Stimulated activated effector memory CD8-positive, alpha-beta T cell treated with anti-CD3 and anti-CD28 coated beads, Interleukin-12 subunit alpha, Interleukin-12 subunit beta, amount 100 ng/mL, for 72 hours (primary cell): Measurements from ENCODE around the gene CAMK2B.

ENCODE experiments used
- ATAC-seq: fragments of 150-1000 bp; cut with Tn5 transposase; 2 replicates; pipeline ENCODE4 v1.10.0; 2021
- DNase-seq, 2 donors: peaks; one replicate each; pipeline ENCODE4 v3.0.0; 2021 to 2022; ENCODE audit warnings: low spot score in 2 of 2
- H3K27ac Mint-ChIP-seq: one replicate; pipeline ENCODE4 v1.8.0; 2022; ENCODE audit warnings: mild to moderate bottlenecking, mixed read lengths
- H3K36me3 Mint-ChIP-seq: one replicate; pipeline ENCODE4 v1.8.0; 2022; ENCODE audit warnings: mild to moderate bottlenecking, mixed read lengths
- H3K4me1 Mint-ChIP-seq: one replicate; pipeline ENCODE4 v1.8.0; 2022; ENCODE audit warnings: mixed read lengths
- H3K4me3 Mint-ChIP-seq: one replicate; pipeline ENCODE4 v1.8.0; 2022; ENCODE audit warnings: mild to moderate bottlenecking, mixed read lengths
- H3K9me3 Mint-ChIP-seq: one replicate; pipeline ENCODE4 v1.8.0; 2022; ENCODE audit warnings: mixed read lengths

CAMK2B gene

DNA sequence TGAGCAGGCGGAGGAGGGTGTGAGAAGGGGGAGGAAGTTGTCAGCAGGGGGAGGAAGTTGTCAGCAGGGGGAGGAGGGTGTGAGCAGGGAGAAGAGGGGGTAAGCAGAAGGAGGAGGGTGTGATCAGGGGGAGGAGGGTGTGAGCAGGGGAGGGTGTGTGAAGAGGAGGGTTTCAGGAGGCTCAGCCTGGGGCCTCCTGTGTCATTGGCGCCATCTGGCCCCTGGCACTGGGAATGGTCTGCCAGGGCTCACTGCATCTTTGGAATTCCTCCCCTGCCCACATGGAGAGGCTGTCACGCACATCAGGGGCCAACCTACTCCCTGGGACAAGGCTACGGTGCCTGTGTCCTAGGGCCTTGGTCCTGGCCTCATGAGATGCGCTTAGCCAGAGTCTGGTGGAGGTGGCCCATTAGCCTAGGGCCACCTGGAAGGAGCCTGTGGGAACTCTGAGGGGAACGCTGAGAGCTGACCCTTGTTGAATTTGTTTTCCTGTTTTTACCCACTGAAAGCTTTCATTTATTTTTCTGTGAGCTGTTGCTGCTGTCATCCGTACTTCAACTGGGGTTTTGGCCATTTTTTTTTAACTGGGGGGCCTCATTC lies 18.0 kb downstream of the CAMK2B start:
- DNase-seq (peak in 1 of 2 donors; percentile 48), ATAC-seq (peak; percentile 42)
- Mint-ChIP-seq H3K4me1 (peaks cover 14% of the 10 kb centered on the region), H3K9me3 (no peaks in the 10 kb centered on the region), H3K36me3 (no peaks in the 10 kb centered on the region), H3K4me3 (no peak overlapping the region), H3K27ac (peak overlapping the region; percentile 82)

DNA sequence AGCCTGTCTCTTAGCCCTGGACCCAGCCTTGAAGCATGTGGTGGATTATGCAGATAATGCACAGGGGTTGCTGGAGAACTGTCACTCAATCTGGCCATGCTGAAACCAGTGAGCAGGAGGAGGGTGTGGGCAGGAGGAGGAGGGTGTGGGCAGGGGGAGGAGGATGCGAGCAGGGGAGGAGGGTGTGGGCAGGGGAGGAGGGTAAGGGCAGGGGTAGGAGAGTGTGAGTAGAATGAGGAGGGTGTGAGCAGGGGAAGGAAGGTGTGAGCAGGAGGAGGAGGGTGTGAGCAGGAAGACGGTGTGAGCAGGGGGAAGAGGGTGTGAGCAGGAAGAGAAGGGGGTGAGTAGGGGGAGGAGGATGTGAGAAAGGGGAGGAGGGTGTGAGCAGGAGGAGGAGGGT lies 18.8 kb downstream of the CAMK2B start:
- H3K27ac Mint-ChIP-seq, result peak overlapping the region; percentile 82
- no peak for ATAC-seq
- no peaks in the 10 kb centered on the region for H3K36me3 Mint-ChIP-seq
- DNase-seq, result peak in 1 of 2 donors; percentile 29
- no peaks in the 10 kb centered on the region for H3K9me3 Mint-ChIP-seq
- peaks cover 14% of the 10 kb centered on the region for H3K4me1 Mint-ChIP-seq
- H3K4me3 Mint-ChIP-seq, result no peak overlapping the region

DNA sequence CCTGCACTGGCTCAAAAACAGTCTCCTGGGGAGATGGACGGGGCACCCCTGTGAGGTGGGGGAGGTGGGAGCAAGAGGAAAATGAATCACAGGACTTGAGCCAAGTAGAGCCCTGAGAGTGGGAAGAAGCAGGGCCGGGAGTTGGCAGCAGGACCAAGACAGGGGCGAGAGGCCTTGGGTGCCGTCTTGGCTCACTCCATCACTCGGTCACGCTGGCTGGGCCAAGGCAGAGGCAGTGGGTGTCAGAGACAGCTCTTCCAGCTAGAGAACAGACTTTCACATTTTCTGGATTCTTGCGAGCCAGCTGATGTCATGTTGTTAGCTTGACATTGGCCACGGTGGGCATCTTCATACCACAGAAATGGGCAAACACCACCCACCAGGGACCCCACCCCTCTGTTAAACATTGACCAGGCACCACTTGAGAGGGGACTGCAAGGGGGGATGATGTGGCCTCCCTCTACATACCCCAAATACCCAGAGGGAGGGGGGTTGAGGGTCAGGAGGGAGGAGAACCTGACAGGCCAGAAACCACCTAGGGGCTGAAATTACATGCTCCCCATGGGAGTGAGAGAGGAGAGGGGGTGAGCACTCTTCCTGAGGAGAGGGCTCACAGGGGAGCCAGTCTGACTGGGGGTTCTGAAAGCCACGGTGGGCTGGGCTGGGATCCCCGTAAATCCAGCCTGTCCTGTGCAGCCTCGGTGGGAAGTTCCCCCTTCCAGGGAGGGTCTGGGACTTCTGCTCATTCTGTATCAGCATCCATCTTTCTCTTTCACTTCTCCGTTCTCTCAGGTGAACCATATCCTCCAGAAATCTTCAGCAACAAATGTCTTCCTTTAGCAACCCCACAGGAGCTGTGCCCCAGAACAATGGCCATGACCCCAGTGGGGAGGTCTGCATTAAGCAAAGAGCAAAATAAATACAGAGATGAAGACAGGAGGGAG lies 19.6 kb downstream of the CAMK2B start:
- Mint-ChIP-seq H3K4me3 (no peak overlapping the region), H3K9me3 (no peaks in the 10 kb centered on the region), H3K27ac (peak overlapping the region; percentile 82), H3K4me1 (peaks cover 14% of the 10 kb centered on the region), H3K36me3 (no peaks in the 10 kb centered on the region)
- ATAC-seq (no peak), DNase-seq (peak in 1 of 2 donors; percentile 1)

DNA sequence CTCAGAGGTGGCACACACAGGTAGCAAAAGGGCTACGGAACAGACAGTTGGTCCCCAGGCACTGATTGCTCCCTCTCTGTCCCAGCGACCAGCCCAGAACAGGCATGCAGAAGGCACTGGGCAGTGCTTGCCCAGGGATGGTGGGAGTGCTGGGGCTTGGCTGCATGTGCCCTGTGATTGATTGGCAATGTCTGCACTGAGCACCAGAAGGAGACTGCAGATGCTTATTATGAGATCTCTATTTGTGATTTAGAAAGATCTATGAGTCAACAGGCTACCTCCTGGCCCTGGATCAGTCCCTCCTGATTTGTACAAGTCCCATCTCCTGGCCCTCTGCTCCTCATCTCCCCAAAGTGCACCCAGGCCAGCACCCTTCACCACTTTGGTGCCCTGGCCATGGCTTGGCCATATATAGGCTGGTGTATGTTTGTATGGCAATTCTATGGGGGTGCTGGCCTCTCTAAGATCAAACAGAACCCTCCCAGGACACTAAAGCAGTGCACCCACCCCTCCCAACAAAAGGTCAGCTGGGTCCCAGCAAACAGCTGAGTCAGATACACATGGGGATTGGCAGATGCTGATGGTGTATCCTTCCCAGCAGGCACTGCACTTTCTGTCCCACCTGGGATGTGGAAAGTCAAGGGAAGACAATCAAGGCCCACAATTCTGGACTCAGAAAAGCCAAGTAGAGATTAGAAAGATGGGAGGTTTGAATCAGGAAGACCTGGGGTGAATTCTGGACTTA lies 30.9 kb downstream of the CAMK2B start:
- H3K4me1 Mint-ChIP-seq, result no peaks in the 10 kb centered on the region

DNA sequence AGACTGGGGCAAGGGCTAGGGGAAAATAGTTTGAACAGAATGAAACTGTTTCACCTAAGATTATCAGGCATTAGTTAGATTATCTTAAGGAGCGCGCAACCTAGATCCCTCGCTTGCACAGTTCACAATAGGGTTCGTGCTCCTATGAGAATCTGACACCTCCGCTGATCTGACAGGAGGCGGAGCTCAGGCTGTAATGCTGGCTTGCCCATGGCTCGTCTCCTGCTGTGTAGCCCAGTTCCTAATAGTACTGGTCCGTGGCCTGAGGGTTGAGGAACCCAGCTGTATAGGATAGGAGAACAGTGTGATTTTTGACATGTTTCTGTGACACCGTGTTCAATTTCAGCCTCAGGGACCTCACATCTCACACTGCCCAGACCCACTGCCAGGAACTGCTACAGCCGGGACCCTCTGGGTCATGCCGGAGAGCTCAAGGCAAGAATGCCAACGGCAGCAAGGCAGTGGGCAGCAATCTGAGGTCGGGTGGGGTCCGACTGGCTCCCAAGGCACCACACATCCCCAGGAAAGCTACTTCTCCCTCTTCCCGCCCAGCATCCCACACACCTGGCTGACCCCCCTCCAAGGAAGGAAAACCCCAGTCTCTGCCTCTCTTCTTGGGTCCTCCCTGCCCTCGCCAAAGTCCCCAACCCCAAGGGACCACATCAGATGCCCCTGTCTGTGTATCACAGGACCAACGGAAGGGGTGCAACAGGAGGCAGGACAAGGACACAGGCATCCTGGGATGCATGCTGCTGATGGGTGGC lies 31.7 kb downstream of the CAMK2B start:
- Mint-ChIP-seq H3K4me3 (no peak overlapping the region), H3K27ac (no peak overlapping the region), H3K4me1 (no peaks in the 10 kb centered on the region), H3K36me3 (no peaks in the 10 kb centered on the region), H3K9me3 (no peaks in the 10 kb centered on the region)
- ATAC-seq (no peak), DNase-seq (no peak)

More for the DNA sequence above, 30.9 kb downstream of the CAMK2B start:
- no peak for ATAC-seq
- H3K36me3 Mint-ChIP-seq, result no peaks in the 10 kb centered on the region
- H3K27ac Mint-ChIP-seq, result no peak overlapping the region
- H3K4me3 Mint-ChIP-seq, result no peak overlapping the region
- H3K9me3 Mint-ChIP-seq, result no peaks in the 10 kb centered on the region
- no peak for DNase-seq

DNA sequence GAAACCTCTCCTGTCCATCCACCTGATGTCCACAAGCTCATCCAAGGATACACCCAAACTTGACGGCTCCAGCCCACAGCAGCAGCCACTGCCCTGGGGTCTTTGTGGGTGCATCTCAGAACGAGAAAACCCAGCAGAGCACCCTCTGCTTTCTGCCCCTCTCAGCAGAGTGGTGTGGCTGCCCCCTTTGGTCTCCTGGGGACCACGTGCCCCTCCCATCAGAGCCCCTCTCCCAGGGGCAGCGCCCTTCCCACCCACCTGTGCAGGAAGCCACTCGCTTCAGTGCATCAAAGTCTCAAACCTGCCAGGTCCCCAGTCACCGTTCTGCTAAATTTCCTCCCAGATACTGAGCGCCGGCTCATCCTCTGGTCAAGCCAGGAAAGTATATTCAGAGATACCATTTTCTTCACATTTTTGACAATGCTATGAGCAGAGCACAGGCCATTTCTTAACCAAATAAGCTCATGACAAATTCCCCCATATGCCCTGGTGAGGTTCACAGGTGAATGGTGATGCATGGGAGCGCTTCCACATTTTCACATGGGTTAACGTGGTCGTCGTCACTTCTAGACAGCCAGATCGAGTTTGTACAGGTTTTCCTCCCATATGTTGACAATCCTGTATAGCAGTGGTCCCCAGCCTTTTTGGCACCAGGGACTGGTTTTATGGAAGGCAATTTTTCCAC lies 32.4 kb downstream of the CAMK2B start:
- H3K4me1 Mint-ChIP-seq, result no peaks in the 10 kb centered on the region
- DNase-seq (peak in 1 of 2 donors; percentile 35), ATAC-seq (no peak)

DNA sequence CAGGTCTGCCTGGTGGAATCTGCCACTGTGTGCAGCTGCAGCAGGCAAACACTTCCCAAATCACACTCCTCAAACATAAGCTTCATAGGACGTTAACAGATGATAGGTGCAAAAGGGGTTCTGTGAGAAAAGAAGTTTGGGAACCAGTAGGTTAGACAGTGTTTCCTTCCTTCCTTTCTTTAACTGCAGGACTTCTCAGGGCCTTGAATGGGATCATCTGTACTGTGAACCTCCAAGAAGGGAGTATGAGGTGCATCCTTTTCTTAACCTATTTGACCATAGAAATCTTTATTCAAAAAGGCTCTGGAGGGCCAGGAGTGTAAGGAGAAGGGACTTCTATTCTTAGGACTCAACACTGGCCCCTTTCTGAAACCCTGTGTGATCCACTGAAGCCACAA lies 33.0 kb downstream of the CAMK2B start:
- H3K36me3 Mint-ChIP-seq, result no peaks in the 10 kb centered on the region

More for the DNA sequence above, 32.4 kb downstream of the CAMK2B start:
- H3K27ac Mint-ChIP-seq, result no peak overlapping the region
- no peaks in the 10 kb centered on the region for H3K9me3 Mint-ChIP-seq
- no peak overlapping the region for H3K4me3 Mint-ChIP-seq
- no peaks in the 10 kb centered on the region for H3K36me3 Mint-ChIP-seq

DNA sequence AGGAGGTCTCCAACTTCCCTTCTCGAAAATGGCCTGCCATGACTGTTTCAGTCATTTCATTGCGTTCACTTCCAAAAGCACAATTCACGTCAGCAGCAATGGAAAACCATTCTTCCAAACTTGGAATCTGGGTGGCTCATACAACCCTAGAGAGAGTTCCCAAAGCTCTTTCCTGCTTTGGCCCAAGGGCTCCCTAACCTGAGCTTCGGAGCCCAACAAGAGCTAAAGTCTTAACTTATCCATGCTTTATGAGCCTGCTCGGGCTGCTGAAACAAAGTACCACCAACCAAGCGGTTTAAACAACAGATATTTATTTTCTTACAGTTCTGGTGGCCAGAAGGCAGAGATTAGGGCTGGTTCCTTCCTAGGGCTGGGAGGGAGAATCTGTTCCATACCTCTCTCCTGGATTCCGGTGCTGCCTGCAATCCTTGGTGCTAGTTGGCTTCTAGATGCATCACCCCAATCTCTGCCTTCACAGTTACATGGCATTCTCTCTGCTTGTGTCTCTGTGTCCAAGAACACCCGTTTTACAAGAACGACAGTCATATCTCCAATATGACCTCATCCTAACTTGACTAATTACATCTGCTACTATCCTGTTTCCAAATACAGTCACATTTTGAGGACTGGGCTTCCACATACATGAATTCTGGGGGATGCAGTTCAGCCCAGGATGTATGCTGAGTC lies 33.5 kb downstream of the CAMK2B start:
- H3K27ac Mint-ChIP-seq, result no peak overlapping the region
- no peaks in the 10 kb centered on the region for H3K36me3 Mint-ChIP-seq
- no peaks in the 10 kb centered on the region for H3K9me3 Mint-ChIP-seq
- no peaks in the 10 kb centered on the region for H3K4me1 Mint-ChIP-seq
- DNase-seq (no peak), ATAC-seq (no peak)
- no peak overlapping the region for H3K4me3 Mint-ChIP-seq

More for the DNA sequence above, 33.0 kb downstream of the CAMK2B start:
- no peak for DNase-seq
- ATAC-seq, result no peak
- H3K9me3 Mint-ChIP-seq, result no peaks in the 10 kb centered on the region
- H3K27ac Mint-ChIP-seq, result no peak overlapping the region
- no peak overlapping the region for H3K4me3 Mint-ChIP-seq
- no peaks in the 10 kb centered on the region for H3K4me1 Mint-ChIP-seq

DNA sequence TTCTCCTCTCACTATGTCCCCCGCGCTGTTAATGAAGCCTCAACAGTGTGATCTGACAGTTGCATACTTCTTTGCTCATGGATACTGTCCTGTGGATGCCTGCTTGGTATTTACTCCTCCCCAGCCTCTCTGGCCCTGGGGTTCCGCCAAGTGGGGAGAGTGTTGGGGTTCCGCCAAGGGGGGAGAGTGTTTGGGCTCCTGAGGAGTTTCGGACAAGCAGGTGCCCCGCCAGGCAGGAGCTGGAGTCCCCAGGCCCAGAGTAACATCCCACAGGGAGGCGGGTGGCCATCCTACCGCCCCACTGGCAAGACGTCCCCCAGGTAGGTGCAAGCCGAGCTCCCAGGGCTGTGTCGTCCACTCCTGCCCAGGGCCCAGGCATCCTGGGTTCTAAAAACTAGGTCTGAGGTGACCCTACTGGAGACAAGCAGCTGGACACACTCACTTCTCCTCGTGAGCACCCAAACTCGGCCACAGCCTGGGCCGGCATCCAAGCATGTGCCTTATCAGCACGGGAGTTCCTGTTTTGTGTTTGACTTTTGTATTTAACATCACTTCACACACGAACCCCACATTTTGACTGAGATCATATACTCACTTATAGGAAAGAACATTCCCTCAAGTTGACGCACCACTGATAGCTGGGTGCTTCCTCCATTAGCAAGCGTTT lies 34.2 kb downstream of the CAMK2B start:
- H3K4me3 Mint-ChIP-seq, result no peak overlapping the region
- no peaks in the 10 kb centered on the region for H3K4me1 Mint-ChIP-seq
- DNase-seq, result no peak
- ATAC-seq, result no peak
- H3K36me3 Mint-ChIP-seq, result no peaks in the 10 kb centered on the region
- no peak overlapping the region for H3K27ac Mint-ChIP-seq
- H3K9me3 Mint-ChIP-seq, result no peaks in the 10 kb centered on the region

DNA sequence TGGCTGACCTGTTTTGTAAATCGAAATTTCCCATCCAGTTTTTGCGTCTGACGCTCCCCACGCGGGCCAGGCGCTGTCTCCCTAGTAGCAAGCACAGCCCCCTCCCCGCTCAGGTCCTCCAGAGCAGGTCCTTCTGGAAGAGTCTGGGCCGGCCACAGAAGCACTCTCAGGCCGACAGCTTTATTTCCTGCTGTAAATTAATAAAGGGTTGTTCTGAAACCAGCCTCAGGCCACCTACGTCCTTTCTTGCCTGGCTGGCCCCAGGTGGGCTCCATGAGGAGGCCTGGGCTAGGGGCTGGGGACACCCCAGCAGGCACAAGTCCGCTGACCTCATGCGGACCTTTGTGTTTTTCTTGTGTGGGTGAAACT lies 35.2 kb downstream of the CAMK2B start:
- Mint-ChIP-seq H3K4me1 (no peaks in the 10 kb centered on the region), H3K27ac (peak overlapping the region; percentile 45), H3K9me3 (no peaks in the 10 kb centered on the region), H3K36me3 (no peaks in the 10 kb centered on the region), H3K4me3 (no peak overlapping the region)
- ATAC-seq (no peak), DNase-seq (no peak)

DNA sequence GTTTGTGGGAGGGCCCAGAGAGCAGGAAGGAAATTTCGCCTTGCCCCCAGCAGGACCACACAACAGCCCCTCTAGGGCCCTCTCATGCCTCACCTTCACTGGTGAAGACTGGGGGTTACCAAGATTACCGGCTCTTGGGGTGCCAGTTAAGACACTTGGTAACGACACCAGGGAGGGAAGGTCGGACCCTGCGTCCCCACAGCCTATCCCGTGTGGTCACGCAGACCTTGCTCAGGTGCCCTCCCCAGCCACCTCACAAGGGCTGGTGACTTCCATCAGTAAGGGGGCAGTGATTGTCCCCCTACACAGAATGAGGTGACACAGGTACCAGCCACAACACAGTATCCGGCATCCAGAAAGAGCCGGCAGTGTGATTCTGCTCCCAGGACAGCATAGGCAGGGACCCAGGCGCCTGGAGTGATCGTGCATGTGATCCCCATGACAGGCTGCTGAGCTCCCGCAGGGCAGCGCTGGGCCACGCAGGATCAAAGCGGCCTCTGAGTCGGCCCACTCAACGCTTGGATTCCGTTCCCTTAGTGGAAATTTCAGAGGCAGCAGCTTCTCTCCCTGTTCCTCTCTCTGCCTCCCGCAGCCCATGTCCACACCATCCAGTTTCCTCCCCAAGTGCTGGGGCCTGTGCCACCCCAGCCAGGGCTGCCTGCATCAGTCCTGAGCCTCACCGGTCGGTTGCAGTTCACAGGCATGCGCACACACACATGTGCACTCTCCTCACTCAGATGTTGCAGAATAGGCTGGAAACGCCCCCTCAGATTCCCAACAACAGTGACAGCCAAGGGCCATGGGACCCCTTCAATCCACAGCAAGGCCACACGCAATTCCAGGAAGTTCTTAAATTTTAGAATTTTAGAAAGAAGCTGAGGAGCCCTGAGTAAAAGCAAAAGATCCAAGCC lies 35.8 kb downstream of the CAMK2B start:
- peak overlapping the region; percentile 45 for H3K27ac Mint-ChIP-seq
- H3K4me3 Mint-ChIP-seq, result no peak overlapping the region
- no peaks in the 10 kb centered on the region for H3K36me3 Mint-ChIP-seq
- no peaks in the 10 kb centered on the region for H3K4me1 Mint-ChIP-seq
- no peaks in the 10 kb centered on the region for H3K9me3 Mint-ChIP-seq
- ATAC-seq (no peak), DNase-seq (no peak)

DNA sequence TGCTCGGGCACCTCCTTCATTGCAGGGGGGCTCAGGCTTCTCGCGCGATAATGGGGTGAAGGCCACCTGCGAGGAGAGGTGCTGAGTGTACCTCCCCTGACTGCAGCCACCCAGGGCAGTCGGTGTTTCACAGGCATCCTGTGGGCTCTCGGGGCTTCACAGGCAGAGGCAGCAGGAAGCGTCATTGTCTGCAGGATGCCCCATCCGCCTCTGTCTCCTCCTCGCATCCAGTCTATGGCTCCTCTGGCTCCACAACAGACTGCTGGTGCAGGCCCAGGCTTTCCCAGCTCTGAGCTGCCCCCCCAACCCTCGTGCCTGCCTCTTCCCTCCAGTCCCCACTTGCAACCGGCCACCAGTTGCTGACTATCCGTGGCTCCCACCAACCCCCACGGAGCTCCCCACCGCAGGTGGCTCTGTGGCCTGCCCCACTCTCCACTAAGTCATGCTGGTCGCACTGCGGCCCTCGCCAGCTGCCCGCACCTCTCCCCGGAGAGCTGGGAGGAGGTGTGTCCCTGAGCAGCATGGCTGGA lies 36.5 kb downstream of the CAMK2B start:
- Mint-ChIP-seq H3K9me3 (no peaks in the 10 kb centered on the region), H3K36me3 (no peaks in the 10 kb centered on the region), H3K4me1 (no peaks in the 10 kb centered on the region), H3K4me3 (no peak overlapping the region), H3K27ac (no peak overlapping the region)
- no peak for DNase-seq
- ATAC-seq, result no peak

DNA sequence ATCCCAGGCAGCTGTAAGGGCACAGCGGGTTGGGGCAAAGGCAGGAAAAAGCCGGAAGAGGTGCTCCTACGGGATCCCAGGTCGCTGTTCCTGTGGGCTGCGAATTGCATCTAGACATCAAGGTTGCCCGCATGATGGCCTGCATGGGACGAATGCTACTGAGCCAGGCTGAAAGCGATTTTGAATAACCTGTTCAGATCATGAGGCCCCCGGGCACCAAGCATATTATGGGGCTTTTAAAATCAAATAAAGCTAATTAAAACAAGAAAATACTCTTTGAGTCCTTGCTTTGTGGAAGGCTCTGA lies 37.1 kb downstream of the CAMK2B start:
- Mint-ChIP-seq H3K36me3 (no peaks in the 10 kb centered on the region), H3K4me3 (no peak overlapping the region), H3K27ac (no peak overlapping the region), H3K4me1 (no peaks in the 10 kb centered on the region), H3K9me3 (no peaks in the 10 kb centered on the region)
- DNase-seq (no peak), ATAC-seq (no peak)
